ENCODE results near the gene DPF3.

GRCh38 chr14:72793156-72793939 lies 100.6 kb downstream of the DPF3 start:
- no peak for TF ChIP-seq CTCF (IDR thresholded peaks at IDR 0.05 in 4 of 5, conservative IDR thresholded peaks at IDR 0.05 in 1 of 5)
- no peak for TF ChIP-seq POLR2A (IDR thresholded peaks at IDR 0.05)

Measured in gastrocnemius medialis (tissue), 4 donors.